ENCODE measurements around the gene OR52A1.
"Not testable (repeated sequence)": the region's sequence is repeated elsewhere in the genome, so short reads cannot be mapped to it uniquely, and the experiment has no call there.

Gene OR52A1

GRCh38 chr11:5174934-5175333, 20.4 kb upstream of the OR52A1 start:
- no peaks in the 10 kb centered on the region for H3K4me1 ChIP-seq (ENCODE audit: control insufficient read depth in 5 of 5, insufficient read depth in 5 of 5, low read length in 5 of 5)
- no peak overlapping the region for H3K9ac ChIP-seq (ENCODE audit: low read length in 5 of 5)
- H3K27ac ChIP-seq (ENCODE audit: low read depth, low read length), result no peak overlapping the region
- H3K9me3 ChIP-seq (ENCODE audit: control insufficient read depth in 5 of 5, low read length in 5 of 5), result no peaks in the 10 kb centered on the region
- no peak overlapping the region for H3K4me3 ChIP-seq (ENCODE audit: low read depth in 1 of 5, low read length in 5 of 5)
- no peaks in the 10 kb centered on the region for H3K27me3 ChIP-seq (ENCODE audit: control insufficient read depth in 5 of 5, insufficient read depth in 4 of 5, low read length in 5 of 5)
- H3K36me3 ChIP-seq (ENCODE audit: control insufficient read depth in 5 of 5, insufficient read depth in 5 of 5, low read length in 5 of 5), result no peaks in the 10 kb centered on the region

- H3K9me3 ChIP-seq (ENCODE audit: control insufficient read depth in 5 of 5, low read length in 5 of 5), result no peaks in the 10 kb centered on the region
Observed at GRCh38 chr11:5171856-5172255, 17.3 kb upstream of the OR52A1 start.

GRCh38 chr11:5165898-5166297, 11.3 kb upstream of the OR52A1 start:
- H3K4me1 ChIP-seq (ENCODE audit: control insufficient read depth in 5 of 5, insufficient read depth in 5 of 5, low read length in 5 of 5); H3K27ac ChIP-seq (ENCODE audit: low read depth, low read length); H3K36me3 ChIP-seq (ENCODE audit: control insufficient read depth in 5 of 5, insufficient read depth in 5 of 5, low read length in 5 of 5); H3K9ac ChIP-seq (ENCODE audit: low read length in 5 of 5); H3K27me3 ChIP-seq (ENCODE audit: control insufficient read depth in 5 of 5, insufficient read depth in 4 of 5, low read length in 5 of 5); H3K4me3 ChIP-seq (ENCODE audit: low read depth in 1 of 5, low read length in 5 of 5); H3K9me3 ChIP-seq (ENCODE audit: control insufficient read depth in 5 of 5, low read length in 5 of 5): not testable (repeated sequence)

More at GRCh38 chr11:5171856-5172255, 17.3 kb upstream of the OR52A1 start:
- Histone ChIP-seq H3K4me1 (ENCODE audit: control insufficient read depth in 5 of 5, insufficient read depth in 5 of 5, low read length in 5 of 5) (no peaks in the 10 kb centered on the region), H3K9ac (ENCODE audit: low read length in 5 of 5) (no peak overlapping the region), H3K27me3 (ENCODE audit: control insufficient read depth in 5 of 5, insufficient read depth in 4 of 5, low read length in 5 of 5) (no peaks in the 10 kb centered on the region), H3K27ac (ENCODE audit: low read depth, low read length) (no peak overlapping the region), H3K36me3 (ENCODE audit: control insufficient read depth in 5 of 5, insufficient read depth in 5 of 5, low read length in 5 of 5) (no peaks in the 10 kb centered on the region), H3K4me3 (ENCODE audit: low read depth in 1 of 5, low read length in 5 of 5) (no peak overlapping the region)

- H3K9me3 ChIP-seq (ENCODE audit: control insufficient read depth in 5 of 5, low read length in 5 of 5); H3K27ac ChIP-seq (ENCODE audit: low read depth, low read length); H3K27me3 ChIP-seq (ENCODE audit: control insufficient read depth in 5 of 5, insufficient read depth in 4 of 5, low read length in 5 of 5); H3K9ac ChIP-seq (ENCODE audit: low read length in 5 of 5); H3K36me3 ChIP-seq (ENCODE audit: control insufficient read depth in 5 of 5, insufficient read depth in 5 of 5, low read length in 5 of 5); H3K4me1 ChIP-seq (ENCODE audit: control insufficient read depth in 5 of 5, insufficient read depth in 5 of 5, low read length in 5 of 5); H3K4me3 ChIP-seq (ENCODE audit: low read depth in 1 of 5, low read length in 5 of 5): not testable (repeated sequence)
Observed at GRCh38 chr11:5164807-5165206, 10.2 kb upstream of the OR52A1 start.

- H3K27ac ChIP-seq (ENCODE audit: low read depth, low read length); H3K4me3 ChIP-seq (ENCODE audit: low read depth in 1 of 5, low read length in 5 of 5); H3K4me1 ChIP-seq (ENCODE audit: control insufficient read depth in 5 of 5, insufficient read depth in 5 of 5, low read length in 5 of 5); H3K27me3 ChIP-seq (ENCODE audit: control insufficient read depth in 5 of 5, insufficient read depth in 4 of 5, low read length in 5 of 5); H3K9ac ChIP-seq (ENCODE audit: low read length in 5 of 5); H3K36me3 ChIP-seq (ENCODE audit: control insufficient read depth in 5 of 5, insufficient read depth in 5 of 5, low read length in 5 of 5); H3K9me3 ChIP-seq (ENCODE audit: control insufficient read depth in 5 of 5, low read length in 5 of 5): not testable (repeated sequence)
Observed at GRCh38 chr11:5161045-5161444, 6.5 kb upstream of the OR52A1 start.

- not testable (repeated sequence) for H3K9me3 ChIP-seq (ENCODE audit: control insufficient read depth in 5 of 5, low read length in 5 of 5); H3K4me1 ChIP-seq (ENCODE audit: control insufficient read depth in 5 of 5, insufficient read depth in 5 of 5, low read length in 5 of 5); H3K27me3 ChIP-seq (ENCODE audit: control insufficient read depth in 5 of 5, insufficient read depth in 4 of 5, low read length in 5 of 5); H3K4me3 ChIP-seq (ENCODE audit: low read depth in 1 of 5, low read length in 5 of 5); H3K27ac ChIP-seq (ENCODE audit: low read depth, low read length); H3K9ac ChIP-seq (ENCODE audit: low read length in 5 of 5); H3K36me3 ChIP-seq (ENCODE audit: control insufficient read depth in 5 of 5, insufficient read depth in 5 of 5, low read length in 5 of 5)
Observed at GRCh38 chr11:5160217-5160616, 5.7 kb upstream of the OR52A1 start.

GRCh38 chr11:5159806-5160205, 5.2 kb upstream of the OR52A1 start:
- Histone ChIP-seq H3K27ac (ENCODE audit: low read depth, low read length) (no peak overlapping the region), H3K9me3 (ENCODE audit: control insufficient read depth in 5 of 5, low read length in 5 of 5) (no peaks in the 10 kb centered on the region), H3K9ac (ENCODE audit: low read length in 5 of 5) (no peak overlapping the region), H3K36me3 (ENCODE audit: control insufficient read depth in 5 of 5, insufficient read depth in 5 of 5, low read length in 5 of 5) (no peaks in the 10 kb centered on the region), H3K27me3 (ENCODE audit: control insufficient read depth in 5 of 5, insufficient read depth in 4 of 5, low read length in 5 of 5) (no peaks in the 10 kb centered on the region), H3K4me3 (ENCODE audit: low read depth in 1 of 5, low read length in 5 of 5) (no peak overlapping the region), H3K4me1 (ENCODE audit: control insufficient read depth in 5 of 5, insufficient read depth in 5 of 5, low read length in 5 of 5) (no peaks in the 10 kb centered on the region)

GRCh38 chr11:5153574-5154431, 754 bp downstream of the OR52A1 start:
- Histone ChIP-seq H3K9ac (ENCODE audit: low read length in 5 of 5) (no peak overlapping the region), H3K4me3 (ENCODE audit: low read depth in 1 of 5, low read length in 5 of 5) (no peak overlapping the region), H3K9me3 (ENCODE audit: control insufficient read depth in 5 of 5, low read length in 5 of 5) (no peaks in the 10 kb centered on the region), H3K4me1 (ENCODE audit: control insufficient read depth in 5 of 5, insufficient read depth in 5 of 5, low read length in 5 of 5) (no peaks in the 10 kb centered on the region), H3K36me3 (ENCODE audit: control insufficient read depth in 5 of 5, insufficient read depth in 5 of 5, low read length in 5 of 5) (no peaks in the 10 kb centered on the region), H3K27ac (ENCODE audit: low read depth, low read length) (no peak overlapping the region), H3K27me3 (ENCODE audit: control insufficient read depth in 5 of 5, insufficient read depth in 4 of 5, low read length in 5 of 5) (no peaks in the 10 kb centered on the region)

GRCh38 chr11:5151713-5152153, 2.8 kb downstream of the OR52A1 start:
- Histone ChIP-seq H3K27me3 (ENCODE audit: control insufficient read depth in 5 of 5, insufficient read depth in 4 of 5, low read length in 5 of 5) (no peaks in the 10 kb centered on the region), H3K4me3 (ENCODE audit: low read depth in 1 of 5, low read length in 5 of 5) (no peak overlapping the region), H3K9ac (ENCODE audit: low read length in 5 of 5) (no peak overlapping the region), H3K4me1 (ENCODE audit: control insufficient read depth in 5 of 5, insufficient read depth in 5 of 5, low read length in 5 of 5) (no peaks in the 10 kb centered on the region), H3K27ac (ENCODE audit: low read depth, low read length) (no peak overlapping the region), H3K36me3 (ENCODE audit: control insufficient read depth in 5 of 5, insufficient read depth in 5 of 5, low read length in 5 of 5) (no peaks in the 10 kb centered on the region), H3K9me3 (ENCODE audit: control insufficient read depth in 5 of 5, low read length in 5 of 5) (no peaks in the 10 kb centered on the region)

GRCh38 chr11:5144206-5144605, 10.4 kb downstream of the OR52A1 start:
- H3K27me3 ChIP-seq (ENCODE audit: control insufficient read depth in 5 of 5, insufficient read depth in 4 of 5, low read length in 5 of 5); H3K9ac ChIP-seq (ENCODE audit: low read length in 5 of 5); H3K9me3 ChIP-seq (ENCODE audit: control insufficient read depth in 5 of 5, low read length in 5 of 5); H3K36me3 ChIP-seq (ENCODE audit: control insufficient read depth in 5 of 5, insufficient read depth in 5 of 5, low read length in 5 of 5); H3K27ac ChIP-seq (ENCODE audit: low read depth, low read length); H3K4me3 ChIP-seq (ENCODE audit: low read depth in 1 of 5, low read length in 5 of 5); H3K4me1 ChIP-seq (ENCODE audit: control insufficient read depth in 5 of 5, insufficient read depth in 5 of 5, low read length in 5 of 5): not testable (repeated sequence)

Measured in subcutaneous abdominal adipose tissue (tissue), 5 donors.